ENCODE measurements around the gene ECHDC3.

The ECHDC3 gene

DNA sequence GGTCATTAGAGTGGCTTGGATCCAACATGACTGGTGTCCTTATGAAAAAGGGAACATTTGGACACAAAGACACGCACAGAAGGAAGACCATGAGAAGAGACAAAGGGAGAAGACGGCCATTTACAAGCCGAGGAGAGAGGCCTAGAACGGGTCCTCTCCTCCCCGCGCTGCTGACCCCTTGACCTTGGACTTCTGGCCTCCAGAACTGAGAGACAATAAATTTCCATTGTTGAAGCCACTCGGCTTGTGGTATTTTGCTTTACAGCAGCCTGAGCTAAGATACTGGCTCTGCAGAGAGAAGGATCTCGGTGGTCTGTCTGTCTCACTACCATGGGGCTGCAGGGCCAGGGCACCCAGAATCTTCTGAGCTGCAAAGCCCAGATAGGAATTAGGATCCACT lies 38.1 kb upstream of the ECHDC3 start:
- Histone ChIP-seq H3K9me2 (replicated peaks; ENCODE audit: low read depth, low read length) (no peaks in the 10 kb centered on the region), H3K9me3 (ENCODE audit: insufficient read depth, low read depth, low read length) (no peaks in the 10 kb centered on the region), H3K4me1 (ENCODE audit: insufficient read depth, low read length, poor library complexity, severe bottlenecking) (no peaks in the 10 kb centered on the region), H4K20me1 (ENCODE audit: insufficient read depth, low read length, poor library complexity, severe bottlenecking) (no peaks in the 10 kb centered on the region), H3K36me3 (ENCODE audit: insufficient read depth, low read length) (no peaks in the 10 kb centered on the region), H3K9ac (ENCODE audit: low read depth, low read length, poor library complexity, severe bottlenecking) (no peak overlapping the region), H2AFZ (ENCODE audit: low read length) (no peak overlapping the region), H3F3A (ENCODE audit: low read depth) (no peaks in the 10 kb centered on the region), H3K4me3 (ENCODE audit: low read length, poor library complexity, severe bottlenecking) (no peak overlapping the region), H3K79me2 (ENCODE audit: insufficient read depth, low read length) (no peaks in the 10 kb centered on the region), H3K27me3 (ENCODE audit: insufficient read depth, low read length, poor library complexity, severe bottlenecking) (no peaks in the 10 kb centered on the region), H3K4me2 (ENCODE audit: low read depth, low read length, poor library complexity, severe bottlenecking) (no peak overlapping the region)
- no peak for TF ChIP-seq EZH2phosphoT487 (IDR thresholded peaks at IDR 0.05; ENCODE audit: borderline replicate concordance)
- TF ChIP-seq, protein P1, sequence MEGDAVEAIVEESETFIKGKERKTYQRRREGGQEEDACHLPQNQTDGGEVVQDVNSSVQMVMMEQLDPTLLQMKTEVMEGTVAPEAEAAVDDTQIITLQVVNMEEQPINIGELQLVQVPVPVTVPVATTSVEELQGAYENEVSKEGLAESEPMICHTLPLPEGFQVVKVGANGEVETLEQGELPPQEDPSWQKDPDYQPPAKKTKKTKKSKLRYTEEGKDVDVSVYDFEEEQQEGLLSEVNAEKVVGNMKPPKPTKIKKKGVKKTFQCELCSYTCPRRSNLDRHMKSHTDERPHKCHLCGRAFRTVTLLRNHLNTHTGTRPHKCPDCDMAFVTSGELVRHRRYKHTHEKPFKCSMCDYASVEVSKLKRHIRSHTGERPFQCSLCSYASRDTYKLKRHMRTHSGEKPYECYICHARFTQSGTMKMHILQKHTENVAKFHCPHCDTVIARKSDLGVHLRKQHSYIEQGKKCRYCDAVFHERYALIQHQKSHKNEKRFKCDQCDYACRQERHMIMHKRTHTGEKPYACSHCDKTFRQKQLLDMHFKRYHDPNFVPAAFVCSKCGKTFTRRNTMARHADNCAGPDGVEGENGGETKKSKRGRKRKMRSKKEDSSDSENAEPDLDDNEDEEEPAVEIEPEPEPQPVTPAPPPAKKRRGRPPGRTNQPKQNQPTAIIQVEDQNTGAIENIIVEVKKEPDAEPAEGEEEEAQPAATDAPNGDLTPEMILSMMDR (conservative IDR thresholded peaks at IDR 0.05; ENCODE audit: low read length) = no peak

DNA sequence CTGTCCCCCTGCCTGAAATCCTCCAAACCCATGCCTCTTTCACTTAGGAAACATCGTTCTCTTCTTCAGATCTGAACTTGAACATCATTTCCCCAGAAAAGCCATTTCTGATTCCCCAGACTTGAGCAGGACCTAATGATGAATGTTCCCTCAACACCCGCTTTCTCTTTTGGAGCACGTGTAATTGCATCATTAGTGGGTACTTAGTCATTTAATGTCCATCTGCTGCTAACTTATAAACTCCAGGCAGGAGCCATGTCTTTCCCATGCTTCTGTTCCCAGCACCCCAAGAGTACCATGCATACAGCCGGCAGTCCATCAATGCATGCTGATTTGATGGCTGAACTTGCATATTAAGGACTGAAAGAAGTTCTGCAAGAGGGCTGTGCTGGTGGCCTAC lies 36.5 kb upstream of the ECHDC3 start:
- H3K4me2 ChIP-seq (ENCODE audit: low read depth, low read length, poor library complexity, severe bottlenecking) = no peak overlapping the region
- H3K36me3 ChIP-seq (ENCODE audit: insufficient read depth, low read length) = no peaks in the 10 kb centered on the region
- no peaks in the 10 kb centered on the region for H3K79me2 ChIP-seq (ENCODE audit: insufficient read depth, low read length)
- H3K4me1 ChIP-seq (ENCODE audit: insufficient read depth, low read length, poor library complexity, severe bottlenecking) = peaks cover 3% of the 10 kb centered on the region
- H3K9me3 ChIP-seq (ENCODE audit: insufficient read depth, low read depth, low read length) = no peaks in the 10 kb centered on the region
- H4K20me1 ChIP-seq (ENCODE audit: insufficient read depth, low read length, poor library complexity, severe bottlenecking) = no peaks in the 10 kb centered on the region
- H2AFZ ChIP-seq (ENCODE audit: low read length) = no peak overlapping the region
- H3F3A ChIP-seq (ENCODE audit: low read depth) = no peaks in the 10 kb centered on the region
- TF ChIP-seq, protein P1 (conservative IDR thresholded peaks at IDR 0.05; ENCODE audit: low read length) = no peak
- TF ChIP-seq EZH2phosphoT487 (IDR thresholded peaks at IDR 0.05; ENCODE audit: borderline replicate concordance) = no peak
- no peak overlapping the region for H3K4me3 ChIP-seq (ENCODE audit: low read length, poor library complexity, severe bottlenecking)
- no peaks in the 10 kb centered on the region for H3K9me2 ChIP-seq (replicated peaks; ENCODE audit: low read depth, low read length)
- H3K9ac ChIP-seq (ENCODE audit: low read depth, low read length, poor library complexity, severe bottlenecking) = no peak overlapping the region
- H3K27me3 ChIP-seq (ENCODE audit: insufficient read depth, low read length, poor library complexity, severe bottlenecking) = no peaks in the 10 kb centered on the region

DNA sequence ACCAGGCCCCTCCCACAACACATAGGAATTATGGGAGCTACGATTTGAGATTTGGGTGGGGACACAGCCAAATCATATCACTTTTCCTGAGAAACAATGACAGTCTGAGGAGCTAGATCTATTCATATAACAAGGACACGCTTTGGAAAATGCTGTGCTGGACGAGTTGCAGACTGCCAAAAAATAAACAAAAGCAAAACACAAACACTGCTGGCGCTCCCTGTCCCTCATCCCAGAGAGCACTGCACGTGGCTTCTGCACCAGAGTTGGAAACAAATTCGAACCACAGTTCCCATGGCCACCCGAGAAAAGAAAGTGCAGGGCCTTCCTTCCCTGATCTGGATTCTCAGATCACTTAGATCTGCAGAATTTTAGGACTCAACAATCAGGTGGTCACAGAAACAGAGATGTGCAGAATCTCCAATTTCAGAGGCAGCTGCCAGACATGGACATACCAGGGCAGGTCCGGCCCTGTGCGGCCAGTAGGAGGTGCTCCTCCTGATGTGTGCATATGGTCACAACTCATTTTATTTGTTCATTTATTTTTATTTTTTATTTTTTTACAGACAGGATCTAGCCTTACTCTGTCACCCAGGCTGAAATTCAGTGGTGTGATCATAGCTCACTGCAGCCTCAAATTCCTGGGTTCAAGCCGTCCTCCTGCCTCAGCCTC lies 35.2 kb upstream of the ECHDC3 start:
- H3K27me3 ChIP-seq (ENCODE audit: insufficient read depth, low read length, poor library complexity, severe bottlenecking) = no peaks in the 10 kb centered on the region
- H3K9ac ChIP-seq (ENCODE audit: low read depth, low read length, poor library complexity, severe bottlenecking) = no peak overlapping the region
- H3K79me2 ChIP-seq (ENCODE audit: insufficient read depth, low read length) = no peaks in the 10 kb centered on the region
- H2AFZ ChIP-seq (ENCODE audit: low read length) = no peak overlapping the region
- no peak overlapping the region for H3K4me3 ChIP-seq (ENCODE audit: low read length, poor library complexity, severe bottlenecking)
- no peaks in the 10 kb centered on the region for H3K36me3 ChIP-seq (ENCODE audit: insufficient read depth, low read length)
- H3K4me2 ChIP-seq (ENCODE audit: low read depth, low read length, poor library complexity, severe bottlenecking) = no peak overlapping the region
- peaks cover 3% of the 10 kb centered on the region for H3K4me1 ChIP-seq (ENCODE audit: insufficient read depth, low read length, poor library complexity, severe bottlenecking)
- H3F3A ChIP-seq (ENCODE audit: low read depth) = no peaks in the 10 kb centered on the region
- no peaks in the 10 kb centered on the region for H4K20me1 ChIP-seq (ENCODE audit: insufficient read depth, low read length, poor library complexity, severe bottlenecking)
- H3K9me2 ChIP-seq (replicated peaks; ENCODE audit: low read depth, low read length) = no peaks in the 10 kb centered on the region
- H3K9me3 ChIP-seq (ENCODE audit: insufficient read depth, low read depth, low read length) = no peaks in the 10 kb centered on the region
- no peak for TF ChIP-seq EZH2phosphoT487 (IDR thresholded peaks at IDR 0.05; ENCODE audit: borderline replicate concordance)
- TF ChIP-seq, protein P1 (conservative IDR thresholded peaks at IDR 0.05; ENCODE audit: low read length) = peak; percentile 29; the same call in 1 of the 2 replicates

All from Loucy (cell line).